Suprapubic skin (tissue), 4 donors: ENCODE results near the gene MORN5. TPM values are rescaled to one million over a fixed set of nuclear protein-coding genes. Genes with fewer than 3 reads are reported as not detected.

Experiments
- DNase-seq, 2 donors: peaks; one replicate each; pipeline ENCODE4 v3.0.0-alpha.2; 2019; ENCODE audit warnings: low spot score in 2 of 2
- H3K27ac ChIP-seq: fragments of 200-600 bp; sonication (generic); one replicate; pipeline ENCODE4 v1.5.1; 2019
- H3K27me3 ChIP-seq: fragments of 200-600 bp; sonication (generic); one replicate; pipeline ENCODE4 v1.5.1; 2019
- H3K36me3 ChIP-seq: fragments of 200-600 bp; sonication (generic); one replicate; pipeline ENCODE4 v1.5.1; 2019
- H3K4me1 ChIP-seq: fragments of 200-600 bp; sonication (generic); one replicate; pipeline ENCODE4 v1.5.1; 2019
- H3K4me3 ChIP-seq: fragments of 200-600 bp; sonication (generic); one replicate; pipeline ENCODE4 v1.5.1; 2019; ENCODE audit warnings: mild to moderate bottlenecking
- H3K9me3 ChIP-seq: fragments of 200-600 bp; sonication (generic); one replicate; pipeline ENCODE4 v1.5.1; 2019
- CTCF ChIP-seq, 2 donors: fragments of 200-600 bp in 1 of 2; fragments of 450-650 bp in 1 of 2; sonication (generic) in 1 of 2; IDR thresholded peaks; one replicate each; pipeline ENCODE4 v1.5.1; 2016 to 2019; ENCODE audit warnings: antibody characterized with exemption in 2 of 2, mild to moderate bottlenecking in 1 of 2, moderate library complexity in 1 of 2
- EP300 ChIP-seq: sonication (generic); formaldehyde crosslinking; IDR thresholded peaks from one replicate; pipeline ENCODE4 v1.6.1; 2017; ENCODE audit warnings: antibody characterized with exemption
- POLR2A ChIP-seq, 2 donors: fragments of 450-650 bp; IDR thresholded peaks; one replicate each; pipeline ENCODE4 v1.6.1; 2017; ENCODE audit warnings: antibody characterized with exemption in 2 of 2, mild to moderate bottlenecking in 2 of 2, moderate library complexity in 2 of 2
- POLR2AphosphoS5 ChIP-seq, 3 donors: sonication (generic); formaldehyde crosslinking; IDR thresholded peaks; one replicate each; pipeline ENCODE4 v1.6.1; 2017; ENCODE audit warnings: antibody characterized with exemption in 3 of 3
- WGBS: methylation state at CpG from one replicate; pipeline ENCODE4 v1.1.5; 2018; 5-methylcytosine and 5-hydroxymethylcytosine counted together
- total RNA-seq, 4 donors: library from RNA; depleted of rRNA; stranded (reverse); fragments of >200 nt; gene quantifications; one replicate each; pipeline ENCODE4 v1.1.0, GENCODE V29; 2016

MORN5 gene
- total RNA-seq, 4 donors from 2014 or later, result not detected

GRCh38 chr9:122176916-122177315 lies 17.2 kb downstream of the MORN5 start:
- Histone ChIP-seq H3K4me3 (no peak overlapping the region), H3K4me1 (no peaks in the 10 kb centered on the region), H3K27ac (no peak overlapping the region), H3K27me3 (peaks cover 16% of the 10 kb centered on the region), H3K9me3 (no peaks in the 10 kb centered on the region), H3K36me3 (no peaks in the 10 kb centered on the region)
- peak in 1 of 2 donors; percentile 24 for DNase-seq
- TF ChIP-seq CTCF (IDR thresholded peaks at IDR 0.05) (no peak), EP300 (no peak), POLR2A (IDR thresholded peaks at IDR 0.05) (no peak), POLR2AphosphoS5 (IDR thresholded peaks at IDR 0.05) (no peak)
- 77% methylated on average over 2 of the region's 2 CpGs for WGBS

GRCh38 chr9:122179054-122179689 lies 19.5 kb downstream of the MORN5 start:
- TF ChIP-seq CTCF (IDR thresholded peaks at IDR 0.05) (no peak), EP300 (no peak), POLR2A (IDR thresholded peaks at IDR 0.05) (no peak), POLR2AphosphoS5 (IDR thresholded peaks at IDR 0.05) (no peak)
- Histone ChIP-seq H3K9me3 (no peaks in the 10 kb centered on the region), H3K4me3 (no peak overlapping the region), H3K27ac (no peak overlapping the region), H3K36me3 (no peaks in the 10 kb centered on the region), H3K27me3 (peaks cover 21% of the 10 kb centered on the region), H3K4me1 (no peaks in the 10 kb centered on the region)
- DNase-seq, result no peak
- 76% methylated on average over 5 of the region's 5 CpGs for WGBS

- TF ChIP-seq EP300, result no peak
- Histone ChIP-seq H3K4me3 (no peak overlapping the region), H3K4me1 (no peaks in the 10 kb centered on the region), H3K27me3 (peaks cover 19% of the 10 kb centered on the region), H3K36me3 (no peaks in the 10 kb centered on the region), H3K9me3 (no peaks in the 10 kb centered on the region), H3K27ac (no peak overlapping the region)
- 88% methylated on average over 2 of the region's 2 CpGs for WGBS
- no peak for DNase-seq
Measured at GRCh38 chr9:122179690-122180074, 20.0 kb downstream of the MORN5 start.

GRCh38 chr9:122180633-122181032 lies 20.9 kb downstream of the MORN5 start:
- DNase-seq, result no peak
- no peak overlapping the region for H3K27ac ChIP-seq
- H3K4me3 ChIP-seq, result no peak overlapping the region
- peaks cover 19% of the 10 kb centered on the region for H3K27me3 ChIP-seq
- H3K9me3 ChIP-seq, result no peaks in the 10 kb centered on the region
- no peaks in the 10 kb centered on the region for H3K4me1 ChIP-seq
- TF ChIP-seq POLR2A (IDR thresholded peaks at IDR 0.05), result no peak
- TF ChIP-seq CTCF (IDR thresholded peaks at IDR 0.05), result no peak
- no peak for TF ChIP-seq POLR2AphosphoS5 (IDR thresholded peaks at IDR 0.05)
- no peak for TF ChIP-seq EP300
- WGBS, result 66% methylated on average over 4 of the region's 4 CpGs
- H3K36me3 ChIP-seq, result no peaks in the 10 kb centered on the region

- Histone ChIP-seq H3K27me3 (peaks cover 15% of the 10 kb centered on the region), H3K4me3 (no peak overlapping the region), H3K4me1 (no peaks in the 10 kb centered on the region), H3K27ac (no peak overlapping the region), H3K36me3 (no peaks in the 10 kb centered on the region), H3K9me3 (no peaks in the 10 kb centered on the region)
- no peak for DNase-seq
- TF ChIP-seq POLR2A (IDR thresholded peaks at IDR 0.05) (no peak), CTCF (IDR thresholded peaks at IDR 0.05) (no peak), EP300 (no peak), POLR2AphosphoS5 (IDR thresholded peaks at IDR 0.05) (no peak)
- WGBS, result 51% methylated on average over 7 of the region's 7 CpGs
Measured at GRCh38 chr9:122183501-122183900, 23.8 kb downstream of the MORN5 start.

GRCh38 chr9:122184551-122184950 lies 24.8 kb downstream of the MORN5 start:
- H3K36me3 ChIP-seq, result no peaks in the 10 kb centered on the region
- 81% methylated on average over 1 of the region's 1 CpG for WGBS

More at GRCh38 chr9:122184551-122184950, 24.8 kb downstream of the MORN5 start:
- no peak for DNase-seq
- Histone ChIP-seq H3K27ac (no peak overlapping the region), H3K4me1 (no peaks in the 10 kb centered on the region), H3K4me3 (no peak overlapping the region), H3K9me3 (no peaks in the 10 kb centered on the region), H3K27me3 (peaks cover 15% of the 10 kb centered on the region)
- no peak for TF ChIP-seq POLR2A (IDR thresholded peaks at IDR 0.05)
- no peak for TF ChIP-seq EP300
- no peak for TF ChIP-seq CTCF (IDR thresholded peaks at IDR 0.05)
- no peak for TF ChIP-seq POLR2AphosphoS5 (IDR thresholded peaks at IDR 0.05)
